Transverse colon (tissue), 4 donors: ENCODE measurements around the gene APBA1.

Experiments
- EP300 ChIP-seq: sonication (generic); formaldehyde crosslinking; IDR thresholded peaks from one replicate; pipeline ENCODE4 v1.6.1; 2017; ENCODE audit warnings: antibody characterized with exemption, low read depth
- POLR2A ChIP-seq: fragments of 450-650 bp; IDR thresholded peaks from one replicate; pipeline ENCODE4 v1.6.1; 2016; ENCODE audit warnings: antibody characterized with exemption, mild to moderate bottlenecking, moderate library complexity
- POLR2AphosphoS5 ChIP-seq, 3 donors: sonication (generic); formaldehyde crosslinking; IDR thresholded peaks; one replicate each; pipeline ENCODE4 v1.6.1; 2016; ENCODE audit warnings: antibody characterized with exemption in 3 of 3
- TF ChIP-seq, protein P1 (sequence below), 5 experiments: fragments of 200-600 bp in 3 of 5; fragments of 450-650 bp in 2 of 5; sonication (generic) in 3 of 5; IDR thresholded peaks; 1 replicate in 2 of 5; 2 replicates in 3 of 5; pipeline ENCODE4 v1.5.1; 2016 to 2017; ENCODE audit warnings: antibody characterized with exemption in 5 of 5, inconsistent platforms in 3 of 5, mild to moderate bottlenecking in 2 of 5, moderate library complexity in 1 of 5

DNA sequence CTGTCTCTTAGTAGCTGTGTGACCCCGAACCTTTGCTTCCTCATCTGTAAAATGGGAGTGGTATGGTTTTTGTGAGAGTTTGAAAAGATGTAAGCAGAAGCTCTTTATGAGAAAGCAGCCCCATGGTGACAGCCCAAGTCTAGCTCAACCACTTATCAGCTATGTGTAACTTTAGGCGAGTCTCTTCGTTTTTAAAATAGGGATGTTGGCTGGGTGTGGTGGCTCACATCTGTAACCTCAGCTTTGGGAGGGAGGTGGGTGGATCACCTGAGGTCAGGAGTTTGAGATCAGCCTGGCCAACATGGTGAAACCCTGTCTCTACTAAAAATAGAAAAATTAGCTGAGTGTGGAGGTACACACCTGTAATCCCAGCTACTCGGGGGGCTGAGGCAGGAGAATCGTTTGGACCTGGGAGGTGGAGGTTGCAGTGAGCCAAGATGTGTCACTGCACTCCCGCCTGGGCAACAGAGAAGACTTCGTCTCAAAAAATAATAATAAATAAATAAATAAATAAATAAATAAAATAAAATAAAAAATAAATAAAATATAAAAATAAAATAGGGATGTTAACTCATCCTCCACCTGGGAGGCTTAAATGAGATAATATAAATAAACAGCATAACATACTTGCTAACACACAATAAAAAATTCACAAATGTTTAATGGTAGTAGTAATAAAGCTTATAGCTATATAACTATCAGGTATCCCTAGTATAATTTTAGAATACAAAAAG, 71.7 kb downstream of the APBA1 start:
- TF ChIP-seq, protein P1, sequence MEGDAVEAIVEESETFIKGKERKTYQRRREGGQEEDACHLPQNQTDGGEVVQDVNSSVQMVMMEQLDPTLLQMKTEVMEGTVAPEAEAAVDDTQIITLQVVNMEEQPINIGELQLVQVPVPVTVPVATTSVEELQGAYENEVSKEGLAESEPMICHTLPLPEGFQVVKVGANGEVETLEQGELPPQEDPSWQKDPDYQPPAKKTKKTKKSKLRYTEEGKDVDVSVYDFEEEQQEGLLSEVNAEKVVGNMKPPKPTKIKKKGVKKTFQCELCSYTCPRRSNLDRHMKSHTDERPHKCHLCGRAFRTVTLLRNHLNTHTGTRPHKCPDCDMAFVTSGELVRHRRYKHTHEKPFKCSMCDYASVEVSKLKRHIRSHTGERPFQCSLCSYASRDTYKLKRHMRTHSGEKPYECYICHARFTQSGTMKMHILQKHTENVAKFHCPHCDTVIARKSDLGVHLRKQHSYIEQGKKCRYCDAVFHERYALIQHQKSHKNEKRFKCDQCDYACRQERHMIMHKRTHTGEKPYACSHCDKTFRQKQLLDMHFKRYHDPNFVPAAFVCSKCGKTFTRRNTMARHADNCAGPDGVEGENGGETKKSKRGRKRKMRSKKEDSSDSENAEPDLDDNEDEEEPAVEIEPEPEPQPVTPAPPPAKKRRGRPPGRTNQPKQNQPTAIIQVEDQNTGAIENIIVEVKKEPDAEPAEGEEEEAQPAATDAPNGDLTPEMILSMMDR (IDR thresholded peaks at IDR 0.05), result no peak
- TF ChIP-seq EP300 (no peak), POLR2A (no peak), POLR2AphosphoS5 (IDR thresholded peaks at IDR 0.05) (no peak)
